Kidney epithelial cell (primary cell): ENCODE measurements around the gene FHOD1. TPM values are rescaled to one million over a fixed set of nuclear protein-coding genes. Genes with fewer than 3 reads are reported as not detected.

Experiments used
- DNase-seq: peaks from one replicate; pipeline ENCODE4 v3.0.0-alpha.2; 2010; ENCODE audit warnings: low read depth
- H3K27me3 ChIP-seq: 2 replicates; pipeline ENCODE4 v1.6.0; 2011; ENCODE audit warnings: low read length; ENCODE audit not compliant: control insufficient read depth, insufficient read depth
- H3K36me3 ChIP-seq: 2 replicates; pipeline ENCODE4 v1.5.1; 2011; ENCODE audit warnings: low read length; ENCODE audit not compliant: control insufficient read depth, insufficient read depth
- H3K4me3 ChIP-seq: 2 replicates; pipeline ENCODE4 v1.5.1; 2011; ENCODE audit warnings: low read depth, mild to moderate bottlenecking, control low read depth, low read length
- total RNA-seq: library from RNA; depleted of rRNA; stranded (reverse); fragments of >200 nt; gene quantifications from 2 replicates; pipeline ENCODE4 v1.2.3, GENCODE V29; 2015
- TF ChIP-seq, protein P1 (sequence below): IDR thresholded peaks from 2 replicates; pipeline ENCODE4 v1.5.1; 2011; ENCODE audit warnings: mild to moderate bottlenecking, moderate library complexity, low read length, control low read depth, inconsistent platforms; ENCODE audit not compliant: insufficient read depth, poor library complexity, severe bottlenecking

Gene FHOD1
- total RNA-seq, 1 donor from 2014 or later, result 3.8 TPM

DNA sequence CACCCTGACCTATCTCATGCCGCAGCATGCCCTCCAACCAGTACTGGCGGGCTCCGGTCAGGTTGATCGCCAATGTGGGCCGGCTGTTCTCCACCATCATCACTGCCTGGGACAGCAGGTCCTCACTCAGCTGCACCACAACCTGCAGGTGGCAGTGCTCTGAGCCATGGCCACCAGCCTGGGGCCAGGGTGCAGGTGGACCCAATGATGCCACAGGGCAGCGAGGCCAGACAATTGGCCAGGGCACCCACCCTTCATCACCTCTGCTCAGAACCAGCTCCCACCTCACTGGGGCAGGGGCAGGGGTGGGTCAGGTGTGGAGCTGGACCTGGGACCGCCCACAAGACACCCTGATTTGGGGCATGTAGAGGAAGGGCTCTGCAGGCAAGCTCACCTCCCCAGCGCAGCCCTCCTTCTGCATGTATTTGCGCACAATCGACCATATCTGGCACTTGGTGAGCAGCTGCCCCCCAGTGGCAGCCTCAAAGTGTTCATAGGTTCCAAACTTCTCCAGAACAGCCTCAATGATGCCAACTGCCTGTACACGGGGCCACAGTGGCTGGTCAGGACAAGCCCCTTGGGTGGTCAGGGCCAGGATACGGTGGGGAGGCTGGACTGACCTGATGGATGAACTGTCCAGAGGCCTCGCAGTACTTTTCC lies 67.7 kb downstream of the FHOD1 start:
- no peak for DNase-seq
- Histone ChIP-seq H3K27me3 (no peaks in the 10 kb centered on the region), H3K4me3 (no peak overlapping the region), H3K36me3 (no peaks in the 10 kb centered on the region)
- TF ChIP-seq, protein P1, sequence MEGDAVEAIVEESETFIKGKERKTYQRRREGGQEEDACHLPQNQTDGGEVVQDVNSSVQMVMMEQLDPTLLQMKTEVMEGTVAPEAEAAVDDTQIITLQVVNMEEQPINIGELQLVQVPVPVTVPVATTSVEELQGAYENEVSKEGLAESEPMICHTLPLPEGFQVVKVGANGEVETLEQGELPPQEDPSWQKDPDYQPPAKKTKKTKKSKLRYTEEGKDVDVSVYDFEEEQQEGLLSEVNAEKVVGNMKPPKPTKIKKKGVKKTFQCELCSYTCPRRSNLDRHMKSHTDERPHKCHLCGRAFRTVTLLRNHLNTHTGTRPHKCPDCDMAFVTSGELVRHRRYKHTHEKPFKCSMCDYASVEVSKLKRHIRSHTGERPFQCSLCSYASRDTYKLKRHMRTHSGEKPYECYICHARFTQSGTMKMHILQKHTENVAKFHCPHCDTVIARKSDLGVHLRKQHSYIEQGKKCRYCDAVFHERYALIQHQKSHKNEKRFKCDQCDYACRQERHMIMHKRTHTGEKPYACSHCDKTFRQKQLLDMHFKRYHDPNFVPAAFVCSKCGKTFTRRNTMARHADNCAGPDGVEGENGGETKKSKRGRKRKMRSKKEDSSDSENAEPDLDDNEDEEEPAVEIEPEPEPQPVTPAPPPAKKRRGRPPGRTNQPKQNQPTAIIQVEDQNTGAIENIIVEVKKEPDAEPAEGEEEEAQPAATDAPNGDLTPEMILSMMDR, result no peak

Other genes starting within 250 kb of the FHOD1 start
- gene CBFB, start 218.3 kb downstream of the FHOD1 start, total RNA-seq, result 57.4 and 64.5 TPM in 2 replicates
- gene PHAF1, start 137.5 kb downstream of the FHOD1 start, total RNA-seq, result 23.1 and 24.6 TPM in 2 replicates
- gene B3GNT9, start 96.5 kb downstream of the FHOD1 start, total RNA-seq, result 1.5 and 2.4 TPM in 2 replicates
- gene TRADD, start 87.6 kb downstream of the FHOD1 start, total RNA-seq, result 30.0 and 36.3 TPM in 2 replicates
- 6.6 and 9.6 TPM in 2 replicates for gene FBXL8, start 87.5 kb downstream of the FHOD1 start, total RNA-seq
- gene HSF4, start 82.7 kb downstream of the FHOD1 start, total RNA-seq, result 1.5 and 5.5 TPM in 2 replicates
- 23.9 and 28.3 TPM in 2 replicates for gene NOL3, start 76.9 kb downstream of the FHOD1 start, total RNA-seq
- 10.8 and 16.0 TPM in 2 replicates for gene MATCAP1, start 63.5 kb downstream of the FHOD1 start, total RNA-seq
- 0.21 and 0.25 TPM in 2 replicates for gene EXOC3L1, start 57.3 kb downstream of the FHOD1 start, total RNA-seq
- 84.9 and 109 TPM in 2 replicates for gene E2F4, start 55.3 kb downstream of the FHOD1 start, total RNA-seq
- gene ELMO3, start 48.4 kb downstream of the FHOD1 start, total RNA-seq, result 5.2 and 5.9 TPM in 2 replicates
- 55.9 and 59.3 TPM in 2 replicates for gene TMEM208, start 20.4 kb downstream of the FHOD1 start, total RNA-seq
- gene SLC9A5, start 1.5 kb upstream of the FHOD1 start, total RNA-seq, result 0.07 TPM in 1 of 2 replicates, not detected in the other
- 9.7 and 19.7 TPM in 2 replicates for gene PLEKHG4, start 32.1 kb upstream of the FHOD1 start, total RNA-seq
- 0.08 and 0.21 TPM in 2 replicates for gene KCTD19, start 79.3 kb upstream of the FHOD1 start, total RNA-seq
- gene LRRC36, start 79.3 kb upstream of the FHOD1 start, total RNA-seq, result 0.41 and 0.54 TPM in 2 replicates
- gene TPPP3, start 146.0 kb upstream of the FHOD1 start, total RNA-seq, result 0.46 and 1.4 TPM in 2 replicates
- 9.5 and 11.3 TPM in 2 replicates for gene ZDHHC1, start 169.0 kb upstream of the FHOD1 start, total RNA-seq
- gene HSD11B2, start 183.6 kb upstream of the FHOD1 start, total RNA-seq, result 0.96 and 5.8 TPM in 2 replicates
- gene ATP6V0D1, start 233.7 kb upstream of the FHOD1 start, total RNA-seq, result 157 and 233 TPM in 2 replicates
- not detected in 2 replicates for gene AGRP, start 236.1 kb upstream of the FHOD1 start, total RNA-seq